Astrocyte (in vitro differentiated cells and primary cell): ENCODE data around the gene ADAMTSL2.

ENCODE experiments used
- EZH2 ChIP-seq: IDR thresholded peaks from 2 replicates; pipeline ENCODE4 v1.6.1; 2012; ENCODE audit warnings: mild to moderate bottlenecking, low read length, inconsistent platforms; ENCODE audit not compliant: insufficient read depth
- TF ChIP-seq, protein P1 (sequence below): IDR thresholded peaks from 2 replicates; pipeline ENCODE4 v1.5.1; 2011; ENCODE audit warnings: low read depth, mild to moderate bottlenecking, inconsistent platforms, low read length, moderate library complexity; ENCODE audit not compliant: insufficient read depth

DNA sequence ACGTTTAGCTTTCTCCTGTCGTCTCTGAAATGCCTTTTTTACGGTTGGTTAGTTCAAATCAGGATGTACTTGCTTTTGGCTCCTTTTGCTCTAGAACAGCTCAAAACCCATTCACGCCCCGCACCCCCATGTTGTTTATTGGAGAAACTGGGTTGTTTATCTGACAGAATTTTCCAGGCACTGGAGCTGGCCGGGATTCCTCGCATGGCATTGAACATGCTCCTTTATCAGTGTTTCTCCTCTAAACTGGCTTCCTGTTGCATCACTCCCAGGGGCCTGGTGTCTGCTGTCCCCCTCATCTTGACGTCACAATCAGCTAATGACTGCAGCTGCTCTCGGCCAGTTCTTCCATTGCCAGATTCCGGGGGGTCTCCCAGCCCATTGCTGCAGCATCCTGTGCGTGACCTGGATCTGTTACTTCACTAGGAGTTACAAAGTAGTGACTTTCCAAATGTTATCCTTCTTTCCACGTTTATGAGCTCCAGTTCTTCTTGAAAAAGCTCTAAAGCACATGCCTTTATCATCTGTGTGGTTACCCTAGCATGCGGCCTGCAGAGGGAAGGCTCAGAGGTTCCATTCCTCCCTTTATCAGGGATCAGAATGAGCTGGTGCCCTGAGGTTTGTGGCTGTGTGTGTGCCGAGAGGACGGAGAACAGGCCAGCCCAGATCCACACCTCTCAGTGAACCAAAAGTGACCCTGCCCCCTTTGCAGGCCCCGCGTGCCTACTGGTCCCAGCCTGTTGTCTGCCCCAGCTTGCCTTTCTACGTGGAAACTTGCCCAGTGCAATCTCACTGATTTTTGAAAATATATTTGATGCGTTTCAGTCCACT lies 47.2 kb downstream of the ADAMTSL2 start:
- TF ChIP-seq, protein P1, sequence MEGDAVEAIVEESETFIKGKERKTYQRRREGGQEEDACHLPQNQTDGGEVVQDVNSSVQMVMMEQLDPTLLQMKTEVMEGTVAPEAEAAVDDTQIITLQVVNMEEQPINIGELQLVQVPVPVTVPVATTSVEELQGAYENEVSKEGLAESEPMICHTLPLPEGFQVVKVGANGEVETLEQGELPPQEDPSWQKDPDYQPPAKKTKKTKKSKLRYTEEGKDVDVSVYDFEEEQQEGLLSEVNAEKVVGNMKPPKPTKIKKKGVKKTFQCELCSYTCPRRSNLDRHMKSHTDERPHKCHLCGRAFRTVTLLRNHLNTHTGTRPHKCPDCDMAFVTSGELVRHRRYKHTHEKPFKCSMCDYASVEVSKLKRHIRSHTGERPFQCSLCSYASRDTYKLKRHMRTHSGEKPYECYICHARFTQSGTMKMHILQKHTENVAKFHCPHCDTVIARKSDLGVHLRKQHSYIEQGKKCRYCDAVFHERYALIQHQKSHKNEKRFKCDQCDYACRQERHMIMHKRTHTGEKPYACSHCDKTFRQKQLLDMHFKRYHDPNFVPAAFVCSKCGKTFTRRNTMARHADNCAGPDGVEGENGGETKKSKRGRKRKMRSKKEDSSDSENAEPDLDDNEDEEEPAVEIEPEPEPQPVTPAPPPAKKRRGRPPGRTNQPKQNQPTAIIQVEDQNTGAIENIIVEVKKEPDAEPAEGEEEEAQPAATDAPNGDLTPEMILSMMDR = no peak
- no peak for TF ChIP-seq EZH2
